Astrocyte of the spinal cord (primary cell): Measurements from ENCODE around the gene LIME1.

Source experiments
- DNase-seq: peaks from one replicate; pipeline ENCODE4 v3.0.0; 2011; ENCODE audit warnings: low read depth, low spot score
- H3K4me3 ChIP-seq: 2 replicates; pipeline ENCODE4 v1.5.1; 2011; ENCODE audit warnings: low read depth, mild to moderate bottlenecking, low read length, moderate library complexity
- CTCF ChIP-seq: IDR thresholded peaks from 2 replicates; pipeline ENCODE4 v1.5.1; 2012; ENCODE audit warnings: low read depth, mild to moderate bottlenecking, low read length, inconsistent platforms
- in situ Hi-C: cut with HindIII; loops from 2 replicates; pipeline ENCODE4 v1.10.0; 2017; ENCODE audit warnings: low sequenced_read_pairs

The LIME1 gene

DNA sequence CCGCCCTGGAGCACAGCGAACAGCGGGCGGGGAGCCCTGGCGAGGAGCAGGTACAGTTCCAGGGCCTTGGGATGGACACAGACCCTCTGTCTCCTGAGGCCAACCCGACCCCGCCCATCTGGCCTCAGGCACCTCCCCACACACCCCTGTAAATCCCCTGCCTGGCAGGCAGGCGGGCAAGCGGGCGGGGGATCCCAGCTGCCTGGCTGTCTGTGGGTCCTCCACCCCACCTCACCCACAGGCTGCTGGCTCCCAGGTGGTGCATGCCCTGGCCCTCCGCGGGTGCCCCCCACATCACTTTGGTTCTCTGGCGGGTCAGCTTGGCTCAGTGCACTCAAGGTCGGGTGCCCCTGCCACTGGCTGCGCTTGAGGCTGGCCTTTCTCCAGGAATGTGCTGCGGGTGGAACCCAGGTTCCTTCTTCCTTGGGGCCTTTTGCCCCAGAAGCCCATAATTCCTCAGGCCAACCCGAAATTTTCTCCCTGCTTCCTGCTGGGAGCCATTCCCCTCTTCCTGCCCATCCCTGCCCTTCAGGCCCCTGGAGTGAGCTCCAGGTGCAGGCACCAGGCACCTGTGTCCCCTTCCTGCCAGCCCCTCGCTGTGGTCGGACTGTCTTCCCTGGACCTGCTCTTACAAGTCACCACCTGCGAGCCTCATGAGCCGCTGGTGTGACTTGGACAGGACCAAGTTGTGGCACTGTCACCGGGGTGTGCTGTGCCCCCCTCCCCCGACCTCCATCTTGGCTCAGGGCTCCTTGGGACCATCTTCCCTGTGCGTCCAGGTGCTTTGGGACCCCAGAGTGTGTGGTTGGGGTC, 45.4 kb upstream of the LIME1 start:
- in situ Hi-C loops = no loop called here
- H3K4me3 ChIP-seq = no peak overlapping the region
- no peak for TF ChIP-seq CTCF
- DNase-seq = no peak

DNA sequence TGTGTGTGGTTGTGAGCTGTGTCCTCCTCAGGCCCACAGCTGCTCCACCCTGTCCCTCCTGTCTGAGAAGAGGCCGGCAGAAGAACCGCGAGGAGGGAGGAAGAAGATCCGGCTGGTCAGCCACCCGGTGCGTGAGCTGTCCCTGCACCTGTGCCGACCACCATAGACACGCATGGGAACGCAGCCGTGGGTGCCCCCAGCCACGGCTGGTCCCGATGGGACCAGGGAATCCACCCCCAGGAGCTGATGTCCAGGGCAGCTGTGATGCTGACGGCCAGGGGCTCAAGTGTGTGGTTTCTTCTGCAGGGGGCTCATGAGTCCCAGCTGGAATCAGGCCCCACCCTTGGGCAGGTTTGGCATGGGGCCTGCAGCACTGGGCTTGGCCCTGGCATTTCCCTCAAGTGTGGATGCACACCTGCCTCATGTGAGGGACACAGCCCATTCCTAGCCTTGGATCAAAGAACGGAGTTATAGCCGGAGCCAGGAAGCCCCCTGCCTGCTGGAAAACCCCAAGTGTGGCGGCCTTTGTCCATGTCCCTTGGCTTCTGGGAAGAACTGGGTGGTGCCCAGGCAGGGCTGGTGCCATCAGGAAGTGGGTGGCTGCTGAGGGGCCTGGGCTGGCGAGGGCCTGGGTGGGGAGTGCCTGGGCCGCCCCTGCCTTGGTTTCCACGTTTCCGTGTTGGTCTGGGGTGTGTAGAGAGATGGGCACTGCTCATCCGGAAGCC, 44.6 kb upstream of the LIME1 start:
- no peak overlapping the region for H3K4me3 ChIP-seq
- in situ Hi-C loops = no loop called here
- no peak for DNase-seq
- no peak for TF ChIP-seq CTCF

DNA sequence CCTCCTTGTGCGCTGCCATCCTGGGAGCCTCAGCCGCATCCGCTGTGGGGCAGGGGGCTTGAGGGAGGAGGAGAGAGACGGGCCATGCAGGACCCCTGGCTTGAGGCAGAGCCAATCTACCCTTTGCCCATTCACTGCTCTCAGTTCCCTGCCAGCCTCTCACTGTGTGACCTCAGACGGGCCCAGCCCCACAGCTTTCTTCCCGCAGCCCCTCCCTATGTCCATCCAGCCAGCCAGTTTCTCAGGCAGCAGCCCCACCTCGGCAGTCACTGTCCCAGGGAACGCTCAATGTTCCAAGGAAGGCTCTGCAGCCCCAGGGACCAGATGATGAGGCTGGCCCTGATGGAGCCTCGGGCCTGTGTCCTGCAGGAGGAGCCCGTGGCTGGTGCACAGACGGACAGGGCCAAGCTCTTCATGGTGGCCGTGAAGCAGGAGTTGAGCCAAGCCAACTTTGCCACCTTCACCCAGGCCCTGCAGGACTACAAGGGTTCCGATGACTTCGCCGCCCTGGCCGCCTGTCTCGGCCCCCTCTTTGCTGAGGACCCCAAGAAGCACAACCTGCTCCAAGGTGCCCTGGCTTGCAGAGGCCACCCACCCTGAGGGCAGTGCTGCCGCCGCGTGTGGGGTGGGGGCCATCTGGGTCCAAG, 43.9 kb upstream of the LIME1 start:
- no peak for TF ChIP-seq CTCF
- in situ Hi-C loops = no loop called here
- DNase-seq = no peak
- no peak overlapping the region for H3K4me3 ChIP-seq

DNA sequence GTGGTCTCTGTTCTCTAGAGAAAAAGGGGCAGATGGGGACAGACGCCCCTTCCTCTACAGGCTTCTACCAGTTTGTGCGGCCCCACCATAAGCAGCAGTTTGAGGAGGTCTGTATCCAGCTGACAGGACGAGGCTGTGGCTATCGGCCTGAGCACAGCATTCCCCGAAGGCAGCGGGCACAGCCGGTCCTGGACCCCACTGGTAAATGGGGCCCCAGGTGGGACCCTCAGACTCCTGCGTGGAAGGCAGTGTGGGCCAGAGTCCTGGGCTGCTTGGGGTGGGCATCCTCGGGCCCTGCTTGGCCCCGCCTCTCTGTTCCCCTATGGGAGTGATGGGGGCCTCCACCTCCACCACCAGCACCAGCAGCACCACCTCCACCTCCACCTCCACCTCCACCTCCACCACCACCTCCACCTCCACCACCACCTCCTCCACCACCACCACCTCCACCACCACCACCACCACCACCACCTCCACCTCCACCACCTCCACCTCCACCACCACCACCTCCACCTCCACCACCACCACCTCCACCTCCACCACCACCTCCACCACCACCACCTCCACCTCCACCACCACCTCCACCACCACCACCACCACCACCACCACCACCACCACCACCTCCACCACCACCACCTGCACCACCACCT, 43.3 kb upstream of the LIME1 start:
- in situ Hi-C loops = no loop called here

GRCh38 chr20:63693733-63694583, 42.5 kb upstream of the LIME1 start:
- in situ Hi-C loops = no loop called here
- no peak for DNase-seq
- no peak overlapping the region for H3K4me3 ChIP-seq
- no peak for TF ChIP-seq CTCF

More for the DNA sequence above, 43.3 kb upstream of the LIME1 start:
- no peak for TF ChIP-seq CTCF
- DNase-seq = no peak
- H3K4me3 ChIP-seq = no peak overlapping the region
